Naive thymus-derived CD4-positive, alpha-beta T cell (primary cell): Measurements from ENCODE around the gene HYCC1. TPM values are rescaled to one million over a fixed set of nuclear protein-coding genes. Genes with fewer than 3 reads are reported as not detected.
A peak's percentile ranks its signal among the peaks of the same experiment; 100 is the strongest.
"Not testable (repeated sequence)": the region's sequence is repeated elsewhere in the genome, so short reads cannot be mapped to it uniquely, and the experiment has no call there.

Source experiments
- ATAC-seq: fragments of 150-1000 bp; cut with Tn5 transposase; 2 replicates; pipeline ENCODE4 v1.10.0; 2021; ENCODE audit warnings: mild to moderate bottlenecking, moderate library complexity
- CTCF ChIA-PET: fragments of 350-600 bp; sonication (Branson Sonifier 250); formaldehyde crosslinking; loops from one replicate; lab custom pipeline; 2021; ENCODE audit warnings: antibody characterized with exemption; lab: Charles Lee
- POLR2A ChIA-PET: fragments of 350-600 bp; sonication (Branson Sonifier 250); formaldehyde crosslinking; loops from one replicate; lab custom pipeline; 2021; ENCODE audit warnings: antibody characterized with exemption, inconsistent platforms; lab: Charles Lee
- DNase-seq, 9 donors: peaks; one replicate each; pipeline versions ENCODE4 v3.0.0 to v3.0.0-alpha.2; 2020 to 2022; ENCODE audit warnings: mixed read lengths in 1 of 9
- H3K27ac ChIP-seq: one replicate; pipeline ENCODE4 v1.7.0; 2013; ENCODE audit warnings: mild to moderate bottlenecking, low read depth, low read length, moderate library complexity
- H3K27me3 ChIP-seq, 2 donors: one replicate each; pipeline ENCODE4 v1.7.0; 2013; ENCODE audit warnings: low read length in 2 of 2, mild to moderate bottlenecking in 2 of 2, moderate library complexity in 2 of 2; ENCODE audit not compliant: control insufficient read depth in 2 of 2, insufficient read depth in 2 of 2
- H3K36me3 ChIP-seq, 3 experiments: 1 replicate in 2 of 3; 2 replicates in 1 of 3; pipeline ENCODE4 v1.7.0; 2013; ENCODE audit warnings: low read length in 3 of 3, mild to moderate bottlenecking in 3 of 3, moderate library complexity in 1 of 3; ENCODE audit not compliant: insufficient read depth in 3 of 3, control insufficient read depth in 2 of 3
- H3K4me1 ChIP-seq, 2 donors: one replicate each; pipeline ENCODE4 v1.7.0; 2013; ENCODE audit warnings: low read length in 2 of 2, mild to moderate bottlenecking in 2 of 2, moderate library complexity in 1 of 2; ENCODE audit not compliant: control insufficient read depth in 2 of 2, insufficient read depth in 2 of 2
- H3K4me3 ChIP-seq: 2 replicates; pipeline ENCODE4 v1.7.0; 2013; ENCODE audit warnings: mild to moderate bottlenecking, low read length
- H3K9me3 ChIP-seq, 3 experiments: 1 replicate in 2 of 3; 2 replicates in 1 of 3; pipeline ENCODE4 v1.7.0; 2013; ENCODE audit warnings: low read length in 3 of 3; ENCODE audit not compliant: control insufficient read depth in 2 of 3
- H3K27ac Mint-ChIP-seq, 9 donors: one replicate each; pipeline ENCODE4 v1.8.0; 2020 to 2022; ENCODE audit warnings: mixed read lengths in 9 of 9, mild to moderate bottlenecking in 8 of 9, moderate library complexity in 5 of 9, inconsistent platforms in 2 of 9
- H3K27me3 Mint-ChIP-seq, 5 donors: one replicate each; pipeline ENCODE4 v1.8.0; 2021 to 2022; ENCODE audit warnings: mixed read lengths in 5 of 5, mild to moderate bottlenecking in 1 of 5
- H3K36me3 Mint-ChIP-seq, 5 donors: one replicate each; pipeline ENCODE4 v1.8.0; 2020 to 2022; ENCODE audit warnings: mixed read lengths in 5 of 5, mild to moderate bottlenecking in 3 of 5, inconsistent platforms in 1 of 5
- H3K4me1 Mint-ChIP-seq, 7 donors: one replicate each; pipeline ENCODE4 v1.8.0; 2020 to 2022; ENCODE audit warnings: mixed read lengths in 7 of 7, mild to moderate bottlenecking in 3 of 7, inconsistent platforms in 1 of 7
- H3K4me3 Mint-ChIP-seq, 10 donors: one replicate each; pipeline ENCODE4 v1.8.0; 2020 to 2022; ENCODE audit warnings: mild to moderate bottlenecking in 10 of 10, mixed read lengths in 10 of 10, moderate library complexity in 6 of 10, inconsistent platforms in 2 of 10
- H3K9me3 Mint-ChIP-seq, 11 donors: one replicate each; pipeline ENCODE4 v1.8.0; 2020 to 2022; ENCODE audit warnings: mixed read lengths in 11 of 11, mild to moderate bottlenecking in 4 of 11, inconsistent platforms in 1 of 11, moderate library complexity in 1 of 11
- intact Hi-C, 2 donors: fragments of 100-400 bp; cut with micrococcal nuclease; formaldehyde crosslinking; loops; one replicate each; pipeline ENCODE4 v1.15.1; 2023
- polyA plus RNA-seq, 2 donors: library from polyadenylated mRNA; unstranded; fragments of 300-500 nt; fragmentation: Illumina TruSeq; gene quantifications; one replicate each; pipeline ENCODE4 v1.2.3, GENCODE V29; 2021
- total RNA-seq, 6 experiments: library from RNA in 5 of 6; stranded (reverse) in 5 of 6; gene quantifications; 1 replicate in 5 of 6; 2 replicates in 1 of 6; pipeline ENCODE4 v1.2.3 and lab custom pipeline; 2021 to 2026

Gene HYCC1
- total and polyA plus RNA-seq, 7 experiments from 2014 or later: 9.0 to 67.0 (median 17.6) TPM

DNA sequence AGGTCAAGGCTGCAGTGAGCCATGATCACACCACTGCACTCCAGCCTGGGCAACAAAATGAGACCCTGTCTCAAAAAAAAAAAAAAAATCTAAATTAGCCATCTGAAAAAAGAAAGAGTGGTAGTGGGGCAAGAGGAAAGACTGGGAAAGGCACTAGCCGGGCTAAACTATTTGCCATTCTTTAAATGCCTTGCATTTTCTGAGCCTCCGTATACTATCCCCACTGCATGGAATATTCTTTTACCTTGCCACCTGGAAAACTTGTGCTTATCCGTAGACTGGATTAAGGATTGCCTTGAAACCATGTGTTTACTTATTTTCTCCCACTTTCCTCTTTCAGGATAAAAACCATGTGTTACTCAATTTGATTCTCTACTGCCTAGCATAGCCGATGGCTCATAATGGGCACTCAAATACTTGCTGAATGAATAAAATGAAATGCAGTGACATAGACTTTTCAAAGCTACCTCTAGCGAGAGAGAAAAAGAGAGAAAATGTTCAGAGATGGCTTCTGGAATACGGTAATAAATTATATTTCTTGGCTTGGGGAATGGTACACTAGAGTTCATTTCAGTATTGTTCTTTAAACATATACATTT is 30.6 kb downstream of the HYCC1 start:
- no peak for ATAC-seq
- no peaks in the 10 kb centered on the region for H3K36me3 ChIP-seq
- DNase-seq: no peak
- CTCF ChIA-PET: no interaction called here
- no peaks in the 10 kb centered on the region for H3K9me3 Mint-ChIP-seq
- no peaks in the 10 kb centered on the region for H3K27me3 Mint-ChIP-seq
- H3K4me3 ChIP-seq: no peak overlapping the region
- H3K27ac Mint-ChIP-seq: no peak overlapping the region
- H3K4me1 Mint-ChIP-seq: peaks cover 0 to 5% (median 0%) of the 10 kb centered on the region in 7 donors
- no peaks in the 10 kb centered on the region for H3K27me3 ChIP-seq
- intact Hi-C loops: no loop called here
- peaks cover 4 to 36% (median 14%) of the 10 kb centered on the region in 5 donors for H3K36me3 Mint-ChIP-seq
- no peak overlapping the region for H3K4me3 Mint-ChIP-seq
- no peaks in the 10 kb centered on the region for H3K4me1 ChIP-seq
- H3K27ac ChIP-seq: no peak overlapping the region
- no peaks in the 10 kb centered on the region for H3K9me3 ChIP-seq
- POLR2A ChIA-PET: no interaction called here

DNA sequence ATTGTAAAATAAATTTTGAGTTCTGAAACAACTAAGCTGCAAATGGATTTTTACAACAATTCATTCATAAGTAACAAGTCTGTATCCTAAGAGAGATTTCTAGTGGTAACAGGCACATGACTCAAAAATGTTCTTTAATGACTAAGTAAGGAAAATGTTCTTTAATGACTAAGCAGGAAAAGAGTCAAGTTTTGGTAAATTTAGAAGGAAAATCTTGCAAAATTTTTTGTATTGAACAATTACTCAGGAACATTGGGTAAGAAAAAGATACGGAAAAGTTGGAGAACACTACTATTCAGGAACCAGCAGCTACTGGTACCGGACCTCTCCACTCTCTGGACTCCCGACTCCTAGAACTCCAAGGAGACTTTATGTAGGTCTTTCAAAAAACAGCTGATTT is 33.5 kb downstream of the HYCC1 start:
- CTCF ChIA-PET: no interaction called here
- ATAC-seq (no peak), DNase-seq (no peak)
- no peaks in the 10 kb centered on the region for H3K9me3 ChIP-seq
- H3K4me3 ChIP-seq: no peak overlapping the region
- Mint-ChIP-seq H3K36me3 (peaks cover 4 to 43% (median 22%) of the 10 kb centered on the region in 5 donors), H3K27me3 (no peaks in the 10 kb centered on the region), H3K27ac (no peak overlapping the region), H3K4me3 (no peak overlapping the region), H3K9me3 (no peaks in the 10 kb centered on the region), H3K4me1 (peaks cover 0 to 5% (median 0%) of the 10 kb centered on the region in 7 donors)
- intact Hi-C loops: no loop called here
- H3K36me3 ChIP-seq: no peaks in the 10 kb centered on the region
- H3K27me3 ChIP-seq: no peaks in the 10 kb centered on the region
- POLR2A ChIA-PET: interaction anchor here (0.6 kb wide), 1 partner anchor 419 kb away, joined by 4 read pairs; no protein-coding TSS in a partner anchor
- H3K4me1 ChIP-seq: no peaks in the 10 kb centered on the region
- no peak overlapping the region for H3K27ac ChIP-seq

DNA sequence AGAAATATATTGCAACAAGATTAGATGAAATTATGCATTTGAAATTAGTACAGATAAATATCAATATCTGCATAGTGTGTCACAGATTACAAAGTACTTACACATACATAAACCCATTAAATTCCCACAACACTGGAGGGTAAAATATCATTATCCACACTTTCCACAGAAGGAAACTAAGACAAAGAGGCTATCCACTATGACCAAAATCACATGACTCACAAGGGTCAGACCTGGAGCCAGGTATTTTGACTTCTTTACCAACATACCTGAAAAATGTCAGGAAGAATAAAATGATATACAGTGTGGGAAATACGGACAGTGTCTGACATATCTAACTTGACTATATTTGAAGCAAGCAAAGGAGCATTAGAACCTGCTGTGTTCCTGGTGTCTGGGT is 34.1 kb downstream of the HYCC1 start:
- Mint-ChIP-seq H3K9me3 (no peaks in the 10 kb centered on the region), H3K4me3 (no peak overlapping the region), H3K27ac (peak overlapping the region in 1 of 9 donors; percentile 44), H3K27me3 (no peaks in the 10 kb centered on the region), H3K4me1 (peaks cover 0 to 5% (median 0%) of the 10 kb centered on the region in 7 donors), H3K36me3 (peaks cover 4 to 43% (median 22%) of the 10 kb centered on the region in 5 donors)
- Histone ChIP-seq H3K9me3 (no peaks in the 10 kb centered on the region), H3K4me3 (no peak overlapping the region), H3K4me1 (no peaks in the 10 kb centered on the region), H3K27ac (no peak overlapping the region), H3K36me3 (no peaks in the 10 kb centered on the region), H3K27me3 (no peaks in the 10 kb centered on the region)
- no peak for ATAC-seq
- CTCF ChIA-PET: no interaction called here
- POLR2A ChIA-PET: interaction anchor here (0.6 kb wide), 1 partner anchor 419 kb away, joined by 4 read pairs; no protein-coding TSS in a partner anchor
- intact Hi-C loops: no loop called here
- no peak for DNase-seq

DNA sequence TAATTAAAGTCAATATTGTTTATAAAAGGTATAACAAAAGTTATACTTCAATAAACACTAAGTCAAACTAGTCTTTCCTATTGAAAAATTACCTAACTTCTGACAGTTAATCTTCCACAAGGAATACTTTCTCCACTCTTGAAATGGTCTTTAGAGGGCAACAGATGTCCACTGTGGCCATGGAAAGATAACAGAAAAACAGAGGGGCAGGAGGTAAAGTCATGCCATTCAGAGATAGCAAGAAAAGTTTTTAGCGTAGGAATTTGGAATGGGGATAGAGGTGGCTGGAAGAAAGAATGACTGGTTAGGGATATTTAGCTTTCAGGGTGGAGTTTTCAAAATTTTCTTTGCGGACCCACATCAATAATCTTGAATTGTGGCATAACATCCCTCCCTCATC is 34.7 kb downstream of the HYCC1 start:
- no peak for ATAC-seq

DNA sequence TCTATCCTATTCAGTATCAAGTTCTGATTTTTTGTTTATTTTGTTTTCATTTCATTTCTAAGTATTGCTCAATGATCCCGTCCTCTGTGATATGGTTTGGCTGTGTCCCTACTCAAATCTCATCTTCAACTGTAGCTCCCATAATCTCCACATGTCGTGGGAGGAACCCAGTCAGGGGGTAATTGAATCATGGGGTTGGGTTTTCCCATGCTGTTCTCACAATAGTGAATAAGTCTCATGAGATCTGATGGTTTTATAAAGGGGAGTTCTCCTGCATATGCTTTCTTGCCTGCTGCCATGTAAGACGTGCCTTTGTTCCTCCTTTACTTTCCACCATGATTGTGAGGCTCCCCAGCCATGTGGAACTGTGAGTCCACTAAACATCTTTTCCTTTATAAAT is 39.3 kb downstream of the HYCC1 start:
- H3K4me1 ChIP-seq, H3K9me3 Mint-ChIP-seq, H3K4me3 ChIP-seq, H3K27me3 Mint-ChIP-seq, H3K4me3 Mint-ChIP-seq, H3K27ac ChIP-seq, H3K36me3 ChIP-seq, ATAC-seq, H3K27me3 ChIP-seq, H3K4me1 Mint-ChIP-seq, CTCF ChIA-PET, DNase-seq, intact Hi-C loops, POLR2A ChIA-PET, H3K9me3 ChIP-seq, H3K27ac Mint-ChIP-seq: not testable (repeated sequence)
- peaks cover 0 to 44% (median 27%) of the 10 kb centered on the region in 5 donors for H3K36me3 Mint-ChIP-seq

More for the DNA sequence above, 34.7 kb downstream of the HYCC1 start:
- DNase-seq: no peak
- no peaks in the 10 kb centered on the region for H3K9me3 Mint-ChIP-seq
- Histone ChIP-seq H3K9me3 (no peaks in the 10 kb centered on the region), H3K27me3 (no peaks in the 10 kb centered on the region), H3K27ac (no peak overlapping the region), H3K4me1 (no peaks in the 10 kb centered on the region), H3K4me3 (no peak overlapping the region), H3K36me3 (no peaks in the 10 kb centered on the region)
- H3K4me1 Mint-ChIP-seq: peaks cover 0 to 5% (median 0%) of the 10 kb centered on the region in 7 donors
- POLR2A ChIA-PET: no interaction called here
- intact Hi-C loops: no loop called here
- H3K36me3 Mint-ChIP-seq: peaks cover under 1 to 43% (median 23%) of the 10 kb centered on the region in 5 donors
- no peak overlapping the region for H3K4me3 Mint-ChIP-seq
- no peaks in the 10 kb centered on the region for H3K27me3 Mint-ChIP-seq
- CTCF ChIA-PET: no interaction called here
- no peak overlapping the region for H3K27ac Mint-ChIP-seq

DNA sequence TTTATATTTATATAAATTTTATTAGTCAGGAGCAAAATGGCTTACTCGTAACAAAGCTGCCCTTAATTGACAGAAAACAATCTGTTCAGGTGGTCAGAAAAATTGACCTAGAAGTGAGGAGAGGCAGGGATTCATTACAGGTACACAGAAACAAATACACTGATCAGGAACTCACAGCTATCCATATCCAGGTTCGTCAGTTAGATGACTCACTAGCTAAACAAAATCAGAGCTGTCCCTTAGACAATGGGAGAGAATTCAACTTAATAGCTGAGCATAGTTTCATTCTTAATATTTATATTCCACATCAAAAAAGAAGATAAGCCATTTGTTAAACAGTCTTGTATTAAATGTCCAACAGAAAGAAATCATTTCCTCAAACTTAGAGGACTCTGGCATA is 41.7 kb downstream of the HYCC1 start:
- H3K36me3 Mint-ChIP-seq: peaks cover 0 to 46% (median 29%) of the 10 kb centered on the region in 5 donors

DNA sequence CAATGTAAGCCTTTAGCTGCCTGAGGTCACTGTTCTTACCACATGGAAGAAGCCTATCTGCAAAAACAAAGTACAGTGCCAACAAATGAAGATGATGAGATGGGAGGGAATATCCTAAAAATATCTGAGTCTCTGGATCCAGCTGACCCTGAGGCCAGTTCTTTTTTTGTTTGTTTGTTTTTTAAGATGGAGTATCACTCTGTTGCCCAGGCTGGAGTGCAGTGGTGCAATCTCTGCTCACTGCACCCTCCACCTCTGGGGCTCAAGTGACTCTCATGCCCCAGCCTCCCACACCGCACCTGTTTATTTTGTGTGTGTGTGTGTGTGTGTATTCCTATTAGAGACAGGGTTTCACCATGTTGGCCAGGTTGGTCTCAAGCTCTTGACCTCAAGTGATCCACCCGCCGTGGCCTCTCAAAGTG is 44.9 kb downstream of the HYCC1 start:
- H3K36me3 ChIP-seq: no peaks in the 10 kb centered on the region
- no peak overlapping the region for H3K27ac ChIP-seq
- H3K27me3 ChIP-seq: no peaks in the 10 kb centered on the region
- POLR2A ChIA-PET: interaction anchor here (0.7 kb wide), 1 partner anchor 153 kb away, joined by 3 read pairs; no protein-coding TSS in a partner anchor
- Mint-ChIP-seq H3K36me3 (peaks cover 0 to 28% (median 12%) of the 10 kb centered on the region in 5 donors), H3K27ac (no peak overlapping the region), H3K4me1 (no peaks in the 10 kb centered on the region), H3K9me3 (no peaks in the 10 kb centered on the region), H3K4me3 (no peak overlapping the region), H3K27me3 (no peaks in the 10 kb centered on the region)
- H3K4me3 ChIP-seq: no peak overlapping the region
- ATAC-seq (no peak), DNase-seq (no peak)
- CTCF ChIA-PET: no interaction called here
- H3K9me3 ChIP-seq: no peaks in the 10 kb centered on the region
- H3K4me1 ChIP-seq: no peaks in the 10 kb centered on the region
- intact Hi-C loops: no loop called here

More for the DNA sequence above, 41.7 kb downstream of the HYCC1 start:
- no peaks in the 10 kb centered on the region for H3K27me3 Mint-ChIP-seq
- intact Hi-C loops: no loop called here
- no peak for DNase-seq
- no peak overlapping the region for H3K4me3 Mint-ChIP-seq
- no peaks in the 10 kb centered on the region for H3K9me3 ChIP-seq
- H3K27ac ChIP-seq: no peak overlapping the region
- H3K4me1 Mint-ChIP-seq: no peaks in the 10 kb centered on the region
- no peak overlapping the region for H3K27ac Mint-ChIP-seq
- POLR2A ChIA-PET: no interaction called here
- H3K9me3 Mint-ChIP-seq: no peaks in the 10 kb centered on the region
- no peaks in the 10 kb centered on the region for H3K27me3 ChIP-seq
- no peak overlapping the region for H3K4me3 ChIP-seq
- no peak for ATAC-seq
- H3K4me1 ChIP-seq: no peaks in the 10 kb centered on the region
- H3K36me3 ChIP-seq: no peaks in the 10 kb centered on the region
- CTCF ChIA-PET: no interaction called here
